ENCODE results near the gene NPY2R.

Gene NPY2R

DNA sequence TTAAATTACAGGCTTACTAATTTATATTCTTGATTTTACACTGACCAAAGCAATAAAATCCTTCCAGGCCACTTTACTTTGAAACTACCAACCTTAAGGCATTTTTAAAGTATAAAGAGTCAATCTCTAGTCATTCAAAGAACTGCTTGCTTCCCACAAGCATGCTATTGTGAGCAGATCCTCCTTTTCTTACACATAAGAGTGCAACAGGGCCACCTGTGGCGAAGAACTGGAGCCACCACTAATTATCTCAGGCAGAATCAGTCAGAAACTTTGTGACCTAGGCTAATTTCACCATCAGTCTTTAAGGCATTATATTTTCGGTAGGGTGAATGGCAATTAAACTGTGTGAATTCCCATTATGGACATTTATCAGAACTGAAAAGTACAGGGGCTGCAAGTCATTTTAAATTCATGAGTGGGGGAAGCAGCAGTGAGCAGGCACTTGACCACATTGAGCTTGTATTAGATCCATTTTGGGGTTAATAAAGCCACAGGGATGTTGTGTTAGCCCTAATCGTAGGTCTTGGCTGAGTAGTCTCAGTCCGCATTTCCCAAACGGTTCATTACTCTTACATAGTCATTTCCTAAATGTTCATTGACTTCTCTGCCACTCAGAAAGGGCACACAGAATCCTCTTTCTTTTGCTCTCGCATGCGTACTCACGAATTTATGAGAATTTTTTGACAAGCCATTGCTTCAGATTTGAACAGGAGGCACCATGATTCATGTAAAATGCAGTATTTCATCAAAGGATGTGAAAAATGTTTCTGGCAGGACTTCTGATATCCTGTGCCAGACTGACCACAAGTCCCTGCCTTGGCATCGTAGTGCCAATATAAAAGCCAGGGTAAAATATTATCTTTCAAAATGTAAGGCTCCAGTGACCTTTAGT lies 39.8 kb downstream of the NPY2R start:
- TF ChIP-seq ISL1 (CRISPR knock-in tag; IDR thresholded peaks at IDR 0.05) (0 out of 2 replicates have a peak, but pooled peaks have one; percentile 12), TCF4 (CRISPR knock-in tag; IDR thresholded peaks at IDR 0.05; ENCODE audit: borderline replicate concordance) (no peak)
- ATAC-seq = no peak

DNA sequence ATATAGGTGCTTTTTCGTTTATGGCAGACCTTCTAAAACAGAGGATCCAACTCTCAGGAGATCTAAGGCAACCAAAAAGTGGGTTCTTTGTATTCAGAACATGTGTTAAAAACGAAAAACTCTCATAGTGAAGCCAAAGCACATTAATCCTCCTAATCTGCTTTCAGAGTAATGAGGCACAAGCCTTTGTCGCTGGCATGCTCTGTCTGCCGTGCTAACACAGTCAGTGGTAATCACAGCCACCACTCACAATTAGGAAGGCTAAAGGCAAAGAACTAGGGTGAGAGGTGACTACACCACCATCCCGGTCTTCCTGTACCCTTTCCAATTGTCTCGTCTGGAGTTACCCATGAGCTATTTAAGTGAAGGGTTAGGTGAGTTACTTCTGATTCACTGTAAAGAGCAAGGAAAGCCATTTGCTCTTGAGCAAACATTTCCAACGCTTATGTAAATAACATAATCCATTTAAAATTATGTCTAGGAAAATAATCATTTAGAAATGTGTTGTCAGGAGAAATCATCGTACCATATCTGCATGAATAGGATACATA lies 40.7 kb downstream of the NPY2R start:
- ATAC-seq = no peak
- TF ChIP-seq CSDC2 (CRISPR knock-in tag; IDR thresholded peaks at IDR 0.05) (no peak), ZNF70 (CRISPR knock-in tag; IDR thresholded peaks at IDR 0.05) (no peak), SNAI2 (CRISPR knock-in tag; IDR thresholded peaks at IDR 0.05) (no peak), TCF4 (CRISPR knock-in tag; IDR thresholded peaks at IDR 0.05; ENCODE audit: borderline replicate concordance) (no peak), BACH2 (CRISPR knock-in tag; IDR thresholded peaks at IDR 0.05; ENCODE audit: borderline replicate concordance) (no peak), GLIS3 (CRISPR knock-in tag; IDR thresholded peaks at IDR 0.05) (no peak), ISL1 (CRISPR knock-in tag; IDR thresholded peaks at IDR 0.05) (no peak), ESRRG (CRISPR knock-in tag; IDR thresholded peaks at IDR 0.05) (no peak), ZNF565 (CRISPR knock-in tag; conservative IDR thresholded peaks at IDR 0.05; ENCODE audit: low read depth) (no peak), RARB (CRISPR knock-in tag; IDR thresholded peaks at IDR 0.05) (no peak), ZC3H10 (CRISPR knock-in tag; IDR thresholded peaks at IDR 0.05) (no peak), TOX (CRISPR knock-in tag; IDR thresholded peaks at IDR 0.05; ENCODE audit: borderline replicate concordance) (no peak), ZFP3 (CRISPR knock-in tag; IDR thresholded peaks at IDR 0.05) (no peak)
- TF ChIP-seq, protein P1, sequence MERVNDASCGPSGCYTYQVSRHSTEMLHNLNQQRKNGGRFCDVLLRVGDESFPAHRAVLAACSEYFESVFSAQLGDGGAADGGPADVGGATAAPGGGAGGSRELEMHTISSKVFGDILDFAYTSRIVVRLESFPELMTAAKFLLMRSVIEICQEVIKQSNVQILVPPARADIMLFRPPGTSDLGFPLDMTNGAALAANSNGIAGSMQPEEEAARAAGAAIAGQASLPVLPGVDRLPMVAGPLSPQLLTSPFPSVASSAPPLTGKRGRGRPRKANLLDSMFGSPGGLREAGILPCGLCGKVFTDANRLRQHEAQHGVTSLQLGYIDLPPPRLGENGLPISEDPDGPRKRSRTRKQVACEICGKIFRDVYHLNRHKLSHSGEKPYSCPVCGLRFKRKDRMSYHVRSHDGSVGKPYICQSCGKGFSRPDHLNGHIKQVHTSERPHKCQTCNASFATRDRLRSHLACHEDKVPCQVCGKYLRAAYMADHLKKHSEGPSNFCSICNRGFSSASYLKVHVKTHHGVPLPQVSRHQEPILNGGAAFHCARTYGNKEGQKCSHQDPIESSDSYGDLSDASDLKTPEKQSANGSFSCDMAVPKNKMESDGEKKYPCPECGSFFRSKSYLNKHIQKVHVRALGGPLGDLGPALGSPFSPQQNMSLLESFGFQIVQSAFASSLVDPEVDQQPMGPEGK (CRISPR knock-in tag; IDR thresholded peaks at IDR 0.05; ENCODE audit: borderline replicate concordance) = no peak
- TF ChIP-seq, protein P2, sequence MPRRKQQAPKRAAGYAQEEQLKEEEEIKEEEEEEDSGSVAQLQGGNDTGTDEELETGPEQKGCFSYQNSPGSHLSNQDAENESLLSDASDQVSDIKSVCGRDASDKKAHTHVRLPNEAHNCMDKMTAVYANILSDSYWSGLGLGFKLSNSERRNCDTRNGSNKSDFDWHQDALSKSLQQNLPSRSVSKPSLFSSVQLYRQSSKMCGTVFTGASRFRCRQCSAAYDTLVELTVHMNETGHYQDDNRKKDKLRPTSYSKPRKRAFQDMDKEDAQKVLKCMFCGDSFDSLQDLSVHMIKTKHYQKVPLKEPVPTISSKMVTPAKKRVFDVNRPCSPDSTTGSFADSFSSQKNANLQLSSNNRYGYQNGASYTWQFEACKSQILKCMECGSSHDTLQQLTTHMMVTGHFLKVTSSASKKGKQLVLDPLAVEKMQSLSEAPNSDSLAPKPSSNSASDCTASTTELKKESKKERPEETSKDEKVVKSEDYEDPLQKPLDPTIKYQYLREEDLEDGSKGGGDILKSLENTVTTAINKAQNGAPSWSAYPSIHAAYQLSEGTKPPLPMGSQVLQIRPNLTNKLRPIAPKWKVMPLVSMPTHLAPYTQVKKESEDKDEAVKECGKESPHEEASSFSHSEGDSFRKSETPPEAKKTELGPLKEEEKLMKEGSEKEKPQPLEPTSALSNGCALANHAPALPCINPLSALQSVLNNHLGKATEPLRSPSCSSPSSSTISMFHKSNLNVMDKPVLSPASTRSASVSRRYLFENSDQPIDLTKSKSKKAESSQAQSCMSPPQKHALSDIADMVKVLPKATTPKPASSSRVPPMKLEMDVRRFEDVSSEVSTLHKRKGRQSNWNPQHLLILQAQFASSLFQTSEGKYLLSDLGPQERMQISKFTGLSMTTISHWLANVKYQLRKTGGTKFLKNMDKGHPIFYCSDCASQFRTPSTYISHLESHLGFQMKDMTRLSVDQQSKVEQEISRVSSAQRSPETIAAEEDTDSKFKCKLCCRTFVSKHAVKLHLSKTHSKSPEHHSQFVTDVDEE (CRISPR knock-in tag; IDR thresholded peaks at IDR 0.05) = no peak
- TF ChIP-seq, protein P3, sequence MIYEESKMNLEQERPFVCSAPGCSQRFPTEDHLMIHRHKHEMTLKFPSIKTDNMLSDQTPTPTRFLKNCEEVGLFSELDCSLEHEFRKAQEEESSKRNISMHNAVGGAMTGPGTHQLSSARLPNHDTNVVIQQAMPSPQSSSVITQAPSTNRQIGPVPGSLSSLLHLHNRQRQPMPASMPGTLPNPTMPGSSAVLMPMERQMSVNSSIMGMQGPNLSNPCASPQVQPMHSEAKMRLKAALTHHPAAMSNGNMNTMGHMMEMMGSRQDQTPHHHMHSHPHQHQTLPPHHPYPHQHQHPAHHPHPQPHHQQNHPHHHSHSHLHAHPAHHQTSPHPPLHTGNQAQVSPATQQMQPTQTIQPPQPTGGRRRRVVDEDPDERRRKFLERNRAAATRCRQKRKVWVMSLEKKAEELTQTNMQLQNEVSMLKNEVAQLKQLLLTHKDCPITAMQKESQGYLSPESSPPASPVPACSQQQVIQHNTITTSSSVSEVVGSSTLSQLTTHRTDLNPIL (CRISPR knock-in tag; IDR thresholded peaks at IDR 0.05; ENCODE audit: low read depth) = no peak

DNA sequence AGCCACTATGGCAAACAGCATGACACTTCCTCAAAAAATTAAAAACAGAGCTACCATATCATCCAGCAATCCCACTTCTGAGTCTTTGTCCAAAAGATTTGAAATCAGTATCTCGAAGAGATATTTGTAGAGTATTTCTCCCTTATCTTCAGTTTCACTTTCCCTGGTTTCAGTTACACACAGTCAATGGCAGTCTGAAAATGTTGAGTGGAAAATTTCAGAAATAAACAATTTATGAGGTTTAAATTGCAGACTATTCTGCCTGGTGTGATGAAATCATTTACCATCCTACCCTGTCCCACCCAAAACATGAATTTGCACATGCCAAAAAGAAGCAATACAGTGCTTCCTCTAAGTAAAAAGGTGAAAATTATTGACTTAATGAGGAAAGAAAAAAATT lies 43.9 kb downstream of the NPY2R start:
- no peak for ATAC-seq
- TF ChIP-seq ZNF565 (CRISPR knock-in tag; conservative IDR thresholded peaks at IDR 0.05; ENCODE audit: low read depth) (no peak), PPARA (CRISPR knock-in tag; IDR thresholded peaks at IDR 0.05; ENCODE audit: borderline replicate concordance) (no peak), GLIS3 (CRISPR knock-in tag; IDR thresholded peaks at IDR 0.05) (no peak), TCF4 (CRISPR knock-in tag; IDR thresholded peaks at IDR 0.05; ENCODE audit: borderline replicate concordance) (no peak), OSR1 (CRISPR knock-in tag; IDR thresholded peaks at IDR 0.05) (no peak), ARNTL (CRISPR knock-in tag; IDR thresholded peaks at IDR 0.05; ENCODE audit: borderline replicate concordance, low read depth) (no peak), ZFP3 (CRISPR knock-in tag; IDR thresholded peaks at IDR 0.05) (no peak), SNAI2 (CRISPR knock-in tag; IDR thresholded peaks at IDR 0.05) (no peak), ZNF8 (CRISPR knock-in tag; IDR thresholded peaks at IDR 0.05) (no peak)
- TF ChIP-seq, protein P3 (CRISPR knock-in tag; IDR thresholded peaks at IDR 0.05; ENCODE audit: low read depth) = no peak
- TF ChIP-seq, protein P1 (CRISPR knock-in tag; IDR thresholded peaks at IDR 0.05; ENCODE audit: borderline replicate concordance) = no peak
- TF ChIP-seq, protein P2 (CRISPR knock-in tag; IDR thresholded peaks at IDR 0.05) = no peak
- TF ChIP-seq, protein P4, sequence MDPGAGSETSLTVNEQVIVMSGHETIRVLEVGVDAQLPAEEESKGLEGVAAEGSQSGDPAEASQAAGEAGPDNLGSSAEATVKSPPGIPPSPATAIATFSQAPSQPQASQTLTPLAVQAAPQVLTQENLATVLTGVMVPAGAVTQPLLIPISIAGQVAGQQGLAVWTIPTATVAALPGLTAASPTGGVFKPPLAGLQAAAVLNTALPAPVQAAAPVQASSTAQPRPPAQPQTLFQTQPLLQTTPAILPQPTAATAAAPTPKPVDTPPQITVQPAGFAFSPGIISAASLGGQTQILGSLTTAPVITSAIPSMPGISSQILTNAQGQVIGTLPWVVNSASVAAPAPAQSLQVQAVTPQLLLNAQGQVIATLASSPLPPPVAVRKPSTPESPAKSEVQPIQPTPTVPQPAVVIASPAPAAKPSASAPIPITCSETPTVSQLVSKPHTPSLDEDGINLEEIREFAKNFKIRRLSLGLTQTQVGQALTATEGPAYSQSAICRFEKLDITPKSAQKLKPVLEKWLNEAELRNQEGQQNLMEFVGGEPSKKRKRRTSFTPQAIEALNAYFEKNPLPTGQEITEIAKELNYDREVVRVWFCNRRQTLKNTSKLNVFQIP (CRISPR knock-in tag; IDR thresholded peaks at IDR 0.05; ENCODE audit: borderline replicate concordance, low read depth) = no peak

All from SK-N-SH treated with all-trans-retinoic acid at 6 μM for 48 hours (cell line).